ENCODE results near the gene PTPN4. TPM values are rescaled to one million over a fixed set of nuclear protein-coding genes. Genes with fewer than 3 reads are reported as not detected.

The PTPN4 gene
- total RNA-seq, 2 experiments from 2014 or later = 49.3 to 50.6 TPM

DNA sequence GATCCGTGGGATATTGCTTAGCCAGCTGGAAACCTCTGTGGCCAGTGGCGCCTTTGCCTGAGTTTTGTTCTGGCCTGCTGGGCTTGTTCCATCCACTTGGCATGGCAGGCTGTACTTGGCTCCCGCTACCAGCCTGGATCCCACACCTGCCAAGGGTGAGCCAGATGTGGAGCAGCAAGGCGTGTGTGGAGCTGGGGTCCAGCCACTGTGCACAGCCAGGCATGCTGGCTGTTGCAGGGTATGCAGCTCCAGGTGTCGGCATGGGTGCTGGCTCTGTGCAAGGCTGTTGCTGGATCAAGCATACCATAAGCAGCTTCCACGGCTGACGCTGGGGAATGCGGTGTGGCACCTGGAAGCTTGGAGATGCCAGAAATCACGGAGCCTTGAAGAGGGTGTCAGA is 34.5 kb downstream of the PTPN4 start:
- BruUV-seq (replicated peaks) = no TSS peak
- Histone ChIP-seq H4K20me1 (ENCODE audit: insufficient read depth, low read length) (peaks cover 3% of the 10 kb centered on the region; the same call in 1 of the 2 replicates), H3K9me3 (ENCODE audit: low read length) (peaks cover 54% of the 10 kb centered on the region), H2AFZ (ENCODE audit: low read length) (no peak overlapping the region), H3K4me2 (ENCODE audit: low read length) (no peak overlapping the region), H3K27ac (ENCODE audit: low read depth, low read length, poor library complexity, severe bottlenecking) (no peak overlapping the region), H3K4me3 (ENCODE audit: low read depth, low read length, poor library complexity, severe bottlenecking) (no peak overlapping the region), H3K9me2 (ENCODE audit: insufficient read depth, low read length) (no peaks in the 10 kb centered on the region), H3K36me3 (ENCODE audit: insufficient read depth, low read length) (peaks cover 37% of the 10 kb centered on the region; the same call in 1 of the 2 replicates), H3K79me2 (ENCODE audit: insufficient read depth, low read depth, low read length) (peaks cover 28% of the 10 kb centered on the region; the same call in 1 of the 2 replicates), H3K4me1 (ENCODE audit: insufficient read depth, low read length, poor library complexity, severe bottlenecking) (no peaks in the 10 kb centered on the region)
- TF ChIP-seq, protein P1, sequence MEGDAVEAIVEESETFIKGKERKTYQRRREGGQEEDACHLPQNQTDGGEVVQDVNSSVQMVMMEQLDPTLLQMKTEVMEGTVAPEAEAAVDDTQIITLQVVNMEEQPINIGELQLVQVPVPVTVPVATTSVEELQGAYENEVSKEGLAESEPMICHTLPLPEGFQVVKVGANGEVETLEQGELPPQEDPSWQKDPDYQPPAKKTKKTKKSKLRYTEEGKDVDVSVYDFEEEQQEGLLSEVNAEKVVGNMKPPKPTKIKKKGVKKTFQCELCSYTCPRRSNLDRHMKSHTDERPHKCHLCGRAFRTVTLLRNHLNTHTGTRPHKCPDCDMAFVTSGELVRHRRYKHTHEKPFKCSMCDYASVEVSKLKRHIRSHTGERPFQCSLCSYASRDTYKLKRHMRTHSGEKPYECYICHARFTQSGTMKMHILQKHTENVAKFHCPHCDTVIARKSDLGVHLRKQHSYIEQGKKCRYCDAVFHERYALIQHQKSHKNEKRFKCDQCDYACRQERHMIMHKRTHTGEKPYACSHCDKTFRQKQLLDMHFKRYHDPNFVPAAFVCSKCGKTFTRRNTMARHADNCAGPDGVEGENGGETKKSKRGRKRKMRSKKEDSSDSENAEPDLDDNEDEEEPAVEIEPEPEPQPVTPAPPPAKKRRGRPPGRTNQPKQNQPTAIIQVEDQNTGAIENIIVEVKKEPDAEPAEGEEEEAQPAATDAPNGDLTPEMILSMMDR (conservative IDR thresholded peaks at IDR 0.05; ENCODE audit: low read length) = no peak
- no peak for TF ChIP-seq EZH2phosphoT487 (IDR thresholded peaks at IDR 0.05; ENCODE audit: borderline replicate concordance, low read depth, low read length)
- ChIA-PET CTCF (ENCODE audit: unreplicated experiment) (no interaction called here), POLR2A (interaction anchor here (0.6 to 0.7 kb wide), 4 partner anchors 20 to 276 kb away, joined by 3 to 5 read pairs (median 3); no protein-coding TSS in a partner anchor)
- no peak for DNase-seq (ENCODE audit: low spot score)
- intact Hi-C loops (cut with micrococcal nuclease; ENCODE audit: unreplicated experiment) = no loop called here

DNA sequence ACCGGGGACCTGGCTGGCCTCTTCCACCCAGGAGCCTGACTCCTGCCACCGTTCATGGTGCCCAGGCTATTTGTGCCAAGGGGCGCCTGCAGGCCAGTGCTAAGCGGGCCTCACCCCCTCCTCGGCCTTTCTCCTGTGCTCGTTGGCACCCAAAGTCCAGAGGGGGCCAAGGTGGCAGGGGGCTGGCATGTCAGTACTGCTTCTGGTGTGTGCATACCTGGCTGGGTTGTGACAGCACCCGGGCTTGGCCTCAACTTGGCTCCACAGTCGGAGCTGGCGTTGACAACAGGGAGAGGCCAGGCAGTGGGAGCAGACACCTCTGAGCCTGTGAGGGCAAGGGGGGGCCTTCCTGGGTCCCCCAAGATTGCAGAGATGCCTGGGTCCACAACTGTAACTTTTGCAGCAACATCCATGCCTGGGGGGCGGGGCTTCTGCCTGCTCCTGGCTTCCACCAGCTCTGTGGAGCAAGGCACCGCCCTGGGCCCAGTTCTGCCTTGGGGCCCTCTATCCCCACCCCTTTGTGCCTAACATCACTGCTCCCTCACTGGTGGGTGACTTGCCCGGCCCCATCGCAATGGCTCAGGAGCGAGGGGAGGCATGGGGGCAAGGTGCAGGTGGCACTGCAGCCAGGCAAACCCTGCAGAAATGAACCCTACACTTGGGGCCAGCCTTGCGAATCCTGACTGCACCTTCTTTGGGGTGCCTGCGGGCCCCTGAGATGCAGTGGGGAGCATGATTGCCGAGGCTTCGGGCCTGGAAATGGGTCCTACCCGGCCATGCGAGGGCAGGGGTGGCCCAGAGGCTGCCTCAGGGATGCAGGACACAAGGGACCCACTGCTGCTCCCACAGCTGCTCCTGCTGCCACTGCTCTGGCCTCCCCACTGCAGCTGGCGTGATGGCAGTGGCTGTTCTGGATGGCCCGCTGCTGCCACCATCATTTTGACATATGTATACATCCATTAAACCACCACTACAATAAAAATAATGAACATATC is 35.9 kb downstream of the PTPN4 start:
- DNase-seq (ENCODE audit: low spot score) = no peak
- Histone ChIP-seq H3K4me2 (ENCODE audit: low read length) (no peak overlapping the region), H3K9me2 (ENCODE audit: insufficient read depth, low read length) (no peaks in the 10 kb centered on the region), H3K79me2 (ENCODE audit: insufficient read depth, low read depth, low read length) (peaks cover 14% of the 10 kb centered on the region; the same call in 1 of the 2 replicates), H3K9me3 (ENCODE audit: low read length) (peaks cover 41% of the 10 kb centered on the region), H4K20me1 (ENCODE audit: insufficient read depth, low read length) (peaks cover 3% of the 10 kb centered on the region; the same call in 1 of the 2 replicates), H3K4me3 (ENCODE audit: low read depth, low read length, poor library complexity, severe bottlenecking) (no peak overlapping the region), H2AFZ (ENCODE audit: low read length) (no peak overlapping the region), H3K4me1 (ENCODE audit: insufficient read depth, low read length, poor library complexity, severe bottlenecking) (no peaks in the 10 kb centered on the region), H3K27ac (ENCODE audit: low read depth, low read length, poor library complexity, severe bottlenecking) (no peak overlapping the region), H3K36me3 (ENCODE audit: insufficient read depth, low read length) (peaks cover 32% of the 10 kb centered on the region; the same call in 1 of the 2 replicates)
- TF ChIP-seq, protein P1 (conservative IDR thresholded peaks at IDR 0.05; ENCODE audit: low read length) = no peak
- no peak for TF ChIP-seq EZH2phosphoT487 (IDR thresholded peaks at IDR 0.05; ENCODE audit: borderline replicate concordance, low read depth, low read length)
- CTCF ChIA-PET (ENCODE audit: unreplicated experiment) = no interaction called here
- intact Hi-C loops (cut with micrococcal nuclease; ENCODE audit: unreplicated experiment) = no loop called here
- POLR2A ChIA-PET = no interaction called here
- no TSS peak for BruUV-seq (replicated peaks)

All from OCI-LY7 (cell line).